Neural cell (in vitro differentiated cells): ENCODE data around the gene RTBDN. TPM values are rescaled to one million over a fixed set of nuclear protein-coding genes. Genes with fewer than 3 reads are reported as not detected.

Source experiments
- H2AFZ ChIP-seq: fragments of 200-600, 300-800 bp; sonication (generic), shearing (Covaris generic); 2 replicates; pipeline ENCODE4 v1.6.0; 2014; ENCODE audit warnings: low read depth, mild to moderate bottlenecking, antibody characterized with exemption, low read length, moderate library complexity
- H3F3A ChIP-seq: fragments of 200-600 bp; shearing (Covaris generic); 2 replicates; pipeline ENCODE4 v1.6.1; 2016; ENCODE audit warnings: mild to moderate bottlenecking, moderate library complexity, mixed read lengths, antibody characterized with exemption, low read length; ENCODE audit not compliant: insufficient read depth, poor library complexity, severe bottlenecking
- H3K27ac ChIP-seq: fragments of 200-600, 300-800 bp; sonication (generic), shearing (Covaris generic); 2 replicates; pipeline ENCODE4 v1.5.1; 2014; ENCODE audit warnings: mild to moderate bottlenecking, low read length, moderate library complexity
- H3K27me3 ChIP-seq: fragments of 300-800, 200-600 bp; sonication (generic), shearing (Covaris generic); 2 replicates; pipeline ENCODE4 v1.6.0; 2014; ENCODE audit warnings: mild to moderate bottlenecking, low read depth, low read length, moderate library complexity; ENCODE audit not compliant: insufficient read depth
- H3K36me3 ChIP-seq: fragments of 300-800, 200-600 bp; sonication (generic), shearing (Covaris generic); 2 replicates; pipeline ENCODE4 v1.5.1; 2014; ENCODE audit warnings: mild to moderate bottlenecking, antibody characterized with exemption, low read length, moderate library complexity; ENCODE audit not compliant: insufficient read depth
- H3K4me2 ChIP-seq: fragments of 300-800, 200-600 bp; sonication (generic), shearing (Covaris generic); 2 replicates; pipeline ENCODE4 v1.6.0; 2014; ENCODE audit warnings: mild to moderate bottlenecking, low read length
- H3K4me3 ChIP-seq: fragments of 300-800, 200-600 bp; sonication (generic), shearing (Covaris generic); 2 replicates; pipeline ENCODE4 v1.5.1; 2014; ENCODE audit warnings: mild to moderate bottlenecking, low read length, moderate library complexity
- H3K79me2 ChIP-seq: fragments of 200-600 bp; shearing (Covaris generic); replicated peaks from 2 replicates; pipeline ENCODE4 v1.6.0; 2014; ENCODE audit warnings: mild to moderate bottlenecking, low read length, moderate library complexity; ENCODE audit not compliant: insufficient read depth
- H3K9ac ChIP-seq: fragments of 300-800, 200-600 bp; sonication (generic), shearing (Covaris generic); 2 replicates; pipeline ENCODE4 v1.6.1; 2016; ENCODE audit warnings: mild to moderate bottlenecking, low read length, mixed read lengths
- H3K9me2 ChIP-seq: fragments of 200-600 bp; shearing (Covaris generic); 2 replicates; pipeline ENCODE4 v1.6.1; 2016; ENCODE audit warnings: mild to moderate bottlenecking, low read length, mixed read lengths; ENCODE audit not compliant: insufficient read depth
- H3K9me3 ChIP-seq: fragments of 200-600, 300-800 bp; sonication (generic), shearing (Covaris generic); 2 replicates; pipeline ENCODE4 v1.6.1; 2016; ENCODE audit warnings: mild to moderate bottlenecking, mixed run types, low read length, moderate library complexity, mixed read lengths
- H4K20me1 ChIP-seq: fragments of 200-600 bp; shearing (Covaris generic); 2 replicates; pipeline ENCODE4 v1.6.1; 2016; ENCODE audit warnings: mild to moderate bottlenecking, mixed run types; ENCODE audit not compliant: insufficient read depth
- EP300 ChIP-seq: fragments of 450-650 bp; conservative IDR thresholded peaks from 2 replicates; pipeline ENCODE4 v1.6.1; 2014; ENCODE audit warnings: antibody characterized with exemption, mild to moderate bottlenecking, moderate library complexity; ENCODE audit not compliant: poor library complexity, severe bottlenecking
- EZH2 ChIP-seq: fragments of 200-600, 300-800 bp; shearing (Covaris generic), sonication (generic); IDR thresholded peaks from 2 replicates; pipeline ENCODE4 v1.6.1; 2014; ENCODE audit warnings: antibody characterized with exemption, low read length, borderline replicate concordance, mild to moderate bottlenecking; ENCODE audit not compliant: insufficient read depth, poor library complexity, severe bottlenecking
- MXI1 ChIP-seq: fragments of 450-650 bp; conservative IDR thresholded peaks from 2 replicates; pipeline ENCODE4 v1.6.1; 2014; ENCODE audit warnings: antibody characterized with exemption, mild to moderate bottlenecking; ENCODE audit not compliant: poor library complexity, severe bottlenecking
- POLR2AphosphoS5 ChIP-seq: IDR thresholded peaks from 2 replicates; pipeline ENCODE4 v1.6.1; 2012
- RAD21 ChIP-seq: fragments of 450-650 bp; conservative IDR thresholded peaks from 2 replicates; pipeline ENCODE4 v1.6.1; 2014; ENCODE audit warnings: antibody characterized with exemption, mild to moderate bottlenecking, moderate library complexity
- SMC3 ChIP-seq: fragments of 450-650 bp; conservative IDR thresholded peaks from 2 replicates; pipeline ENCODE4 v1.6.1; 2014; ENCODE audit warnings: antibody characterized with exemption, mild to moderate bottlenecking, moderate library complexity; ENCODE audit not compliant: poor library complexity
- TAF1 ChIP-seq: IDR thresholded peaks from 2 replicates; pipeline ENCODE4 v1.6.1; 2012; ENCODE audit warnings: low read depth
- polyA plus RNA-seq: library from polyadenylated mRNA; depleted of rRNA; stranded (reverse); fragments of >200 nt; gene quantifications from 2 replicates; pipeline ENCODE4 v1.2.3, GENCODE V29; 2014
- TF ChIP-seq, protein P1 (sequence below): fragments of 450-650 bp; IDR thresholded peaks from 2 replicates; pipeline ENCODE4 v1.5.1; 2014; ENCODE audit warnings: antibody characterized with exemption, mild to moderate bottlenecking, moderate library complexity; ENCODE audit not compliant: poor library complexity, severe bottlenecking
- TF ChIP-seq, protein P2 (sequence below): IDR thresholded peaks from 2 replicates; pipeline ENCODE4 v1.6.1; 2012; ENCODE audit warnings: borderline replicate concordance

RTBDN gene
- polyA plus RNA-seq, 1 donor from 2014 or later = not detected

DNA sequence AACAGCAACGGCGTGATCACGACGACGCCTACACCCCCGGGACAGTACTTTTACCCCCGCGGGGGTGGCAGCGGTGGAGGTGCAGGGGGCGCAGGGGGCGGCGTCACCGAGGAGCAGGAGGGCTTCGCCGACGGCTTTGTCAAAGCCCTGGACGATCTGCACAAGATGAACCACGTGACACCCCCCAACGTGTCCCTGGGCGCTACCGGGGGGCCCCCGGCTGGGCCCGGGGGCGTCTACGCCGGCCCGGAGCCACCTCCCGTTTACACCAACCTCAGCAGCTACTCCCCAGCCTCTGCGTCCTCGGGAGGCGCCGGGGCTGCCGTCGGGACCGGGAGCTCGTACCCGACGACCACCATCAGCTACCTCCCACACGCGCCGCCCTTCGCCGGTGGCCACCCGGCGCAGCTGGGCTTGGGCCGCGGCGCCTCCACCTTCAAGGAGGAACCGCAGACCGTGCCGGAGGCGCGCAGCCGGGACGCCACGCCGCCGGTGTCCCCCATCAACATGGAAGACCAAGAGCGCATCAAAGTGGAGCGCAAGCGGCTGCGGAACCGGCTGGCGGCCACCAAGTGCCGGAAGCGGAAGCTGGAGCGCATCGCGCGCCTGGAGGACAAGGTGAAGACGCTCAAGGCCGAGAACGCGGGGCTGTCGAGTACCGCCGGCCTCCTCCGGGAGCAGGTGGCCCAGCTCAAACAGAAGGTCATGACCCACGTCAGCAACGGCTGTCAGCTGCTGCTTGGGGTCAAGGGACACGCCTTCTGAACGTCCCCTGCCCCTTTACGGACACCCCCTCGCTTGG, 42.1 kb downstream of the RTBDN start:
- Histone ChIP-seq H3K9me3 (no peaks in the 10 kb centered on the region), H3F3A (no peaks in the 10 kb centered on the region), H3K79me2 (no peaks in the 10 kb centered on the region), H3K4me2 (peak overlapping the region; percentile 80), H4K20me1 (no peaks in the 10 kb centered on the region), H3K4me3 (peak overlapping the region; percentile 87), H3K27me3 (peaks cover 29% of the 10 kb centered on the region), H3K9me2 (no peaks in the 10 kb centered on the region), H3K9ac (peak overlapping the region; percentile 82), H3K36me3 (no peaks in the 10 kb centered on the region), H2AFZ (no peak overlapping the region), H3K27ac (peak overlapping the region; percentile 52)
- TF ChIP-seq POLR2AphosphoS5 (peak; percentile 19), EZH2 (peak; percentile 26), EP300 (no peak)
- TF ChIP-seq, protein P1, sequence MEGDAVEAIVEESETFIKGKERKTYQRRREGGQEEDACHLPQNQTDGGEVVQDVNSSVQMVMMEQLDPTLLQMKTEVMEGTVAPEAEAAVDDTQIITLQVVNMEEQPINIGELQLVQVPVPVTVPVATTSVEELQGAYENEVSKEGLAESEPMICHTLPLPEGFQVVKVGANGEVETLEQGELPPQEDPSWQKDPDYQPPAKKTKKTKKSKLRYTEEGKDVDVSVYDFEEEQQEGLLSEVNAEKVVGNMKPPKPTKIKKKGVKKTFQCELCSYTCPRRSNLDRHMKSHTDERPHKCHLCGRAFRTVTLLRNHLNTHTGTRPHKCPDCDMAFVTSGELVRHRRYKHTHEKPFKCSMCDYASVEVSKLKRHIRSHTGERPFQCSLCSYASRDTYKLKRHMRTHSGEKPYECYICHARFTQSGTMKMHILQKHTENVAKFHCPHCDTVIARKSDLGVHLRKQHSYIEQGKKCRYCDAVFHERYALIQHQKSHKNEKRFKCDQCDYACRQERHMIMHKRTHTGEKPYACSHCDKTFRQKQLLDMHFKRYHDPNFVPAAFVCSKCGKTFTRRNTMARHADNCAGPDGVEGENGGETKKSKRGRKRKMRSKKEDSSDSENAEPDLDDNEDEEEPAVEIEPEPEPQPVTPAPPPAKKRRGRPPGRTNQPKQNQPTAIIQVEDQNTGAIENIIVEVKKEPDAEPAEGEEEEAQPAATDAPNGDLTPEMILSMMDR = no peak
- TF ChIP-seq, protein P2, sequence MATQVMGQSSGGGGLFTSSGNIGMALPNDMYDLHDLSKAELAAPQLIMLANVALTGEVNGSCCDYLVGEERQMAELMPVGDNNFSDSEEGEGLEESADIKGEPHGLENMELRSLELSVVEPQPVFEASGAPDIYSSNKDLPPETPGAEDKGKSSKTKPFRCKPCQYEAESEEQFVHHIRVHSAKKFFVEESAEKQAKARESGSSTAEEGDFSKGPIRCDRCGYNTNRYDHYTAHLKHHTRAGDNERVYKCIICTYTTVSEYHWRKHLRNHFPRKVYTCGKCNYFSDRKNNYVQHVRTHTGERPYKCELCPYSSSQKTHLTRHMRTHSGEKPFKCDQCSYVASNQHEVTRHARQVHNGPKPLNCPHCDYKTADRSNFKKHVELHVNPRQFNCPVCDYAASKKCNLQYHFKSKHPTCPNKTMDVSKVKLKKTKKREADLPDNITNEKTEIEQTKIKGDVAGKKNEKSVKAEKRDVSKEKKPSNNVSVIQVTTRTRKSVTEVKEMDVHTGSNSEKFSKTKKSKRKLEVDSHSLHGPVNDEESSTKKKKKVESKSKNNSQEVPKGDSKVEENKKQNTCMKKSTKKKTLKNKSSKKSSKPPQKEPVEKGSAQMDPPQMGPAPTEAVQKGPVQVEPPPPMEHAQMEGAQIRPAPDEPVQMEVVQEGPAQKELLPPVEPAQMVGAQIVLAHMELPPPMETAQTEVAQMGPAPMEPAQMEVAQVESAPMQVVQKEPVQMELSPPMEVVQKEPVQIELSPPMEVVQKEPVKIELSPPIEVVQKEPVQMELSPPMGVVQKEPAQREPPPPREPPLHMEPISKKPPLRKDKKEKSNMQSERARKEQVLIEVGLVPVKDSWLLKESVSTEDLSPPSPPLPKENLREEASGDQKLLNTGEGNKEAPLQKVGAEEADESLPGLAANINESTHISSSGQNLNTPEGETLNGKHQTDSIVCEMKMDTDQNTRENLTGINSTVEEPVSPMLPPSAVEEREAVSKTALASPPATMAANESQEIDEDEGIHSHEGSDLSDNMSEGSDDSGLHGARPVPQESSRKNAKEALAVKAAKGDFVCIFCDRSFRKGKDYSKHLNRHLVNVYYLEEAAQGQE = no peak

DNA sequence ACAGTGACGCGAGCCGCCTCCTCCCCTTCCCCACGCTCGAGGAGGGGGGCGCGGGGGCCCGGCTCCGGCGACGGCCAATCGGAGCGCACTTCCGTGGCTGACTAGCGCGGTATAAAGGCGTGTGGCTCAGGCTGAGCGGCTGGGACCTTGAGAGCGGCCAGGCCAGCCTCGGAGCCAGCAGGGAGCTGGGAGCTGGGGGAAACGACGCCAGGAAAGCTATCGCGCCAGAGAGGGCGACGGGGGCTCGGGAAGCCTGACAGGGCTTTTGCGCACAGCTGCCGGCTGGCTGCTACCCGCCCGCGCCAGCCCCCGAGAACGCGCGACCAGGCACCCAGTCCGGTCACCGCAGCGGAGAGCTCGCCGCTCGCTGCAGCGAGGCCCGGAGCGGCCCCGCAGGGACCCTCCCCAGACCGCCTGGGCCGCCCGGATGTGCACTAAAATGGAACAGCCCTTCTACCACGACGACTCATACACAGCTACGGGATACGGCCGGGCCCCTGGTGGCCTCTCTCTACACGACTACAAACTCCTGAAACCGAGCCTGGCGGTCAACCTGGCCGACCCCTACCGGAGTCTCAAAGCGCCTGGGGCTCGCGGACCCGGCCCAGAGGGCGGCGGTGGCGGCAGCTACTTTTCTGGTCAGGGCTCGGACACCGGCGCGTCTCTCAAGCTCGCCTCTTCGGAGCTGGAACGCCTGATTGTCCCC, 42.9 kb downstream of the RTBDN start, which contains the start of gene JUNB:
Gene JUNB (plus strand): TSS at position 142 of the 706 bp plus-strand sequence. CDS start 286 bp downstream, at position 428.
- Histone ChIP-seq H2AFZ (no peak within 1 kb of the TSS), H3K4me2 (peak within 1 kb of the TSS; percentile 48), H3K4me3 (peak within 1 kb of the TSS; percentile 87), H3K9ac (peak within 1 kb of the TSS; percentile 82), H3K79me2 (no peaks in the 10 kb centered on the region), H3K9me2 (no peaks in the 10 kb centered on the region), H3K9me3 (no peaks in the 10 kb centered on the region), H4K20me1 (no peaks in the 10 kb centered on the region), H3K27me3 (peaks cover 29% of the 10 kb centered on the region), H3F3A (no peaks in the 10 kb centered on the region), H3K27ac (peak within 1 kb of the TSS; percentile 52), H3K36me3 (no peaks in the 10 kb centered on the region)
- TF ChIP-seq EZH2 (no peak), POLR2AphosphoS5 (peak; percentile 100), RAD21 (no peak), EP300 (peak; percentile 50), SMC3 (peak; percentile 28), MXI1 (peak; percentile 76), TAF1 (peak; percentile 95)
- TF ChIP-seq, protein P2 = peak; percentile 96
- TF ChIP-seq, protein P1 = peak; percentile 13
